ENCODE measurements around the gene CLPX. TPM values are rescaled to one million over a fixed set of nuclear protein-coding genes. Genes with fewer than 3 reads are reported as not detected.

Gene CLPX
- total RNA-seq, 1 donor, result 44.5 TPM

DNA sequence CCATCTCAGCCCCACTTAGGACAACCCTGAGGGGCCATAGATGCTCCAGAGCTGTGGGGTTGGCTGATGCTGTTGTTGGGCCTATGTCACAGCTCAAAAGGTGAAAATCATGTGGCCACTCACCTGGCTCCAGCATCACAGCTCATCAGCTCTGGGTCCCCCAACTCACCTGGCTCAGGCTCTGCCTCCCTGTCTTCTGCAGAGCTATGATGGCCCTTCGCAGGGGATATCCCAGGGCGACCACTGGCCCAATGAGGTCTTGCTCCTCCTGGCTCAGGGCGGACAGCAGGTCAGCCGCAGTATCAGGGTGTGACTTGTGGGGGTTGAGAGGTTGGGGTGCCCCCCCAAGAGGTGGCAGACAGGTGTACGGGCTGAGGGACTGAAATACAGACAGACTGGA lies 85.8 kb downstream of the CLPX start:
- DNase-seq (ENCODE audit: low read depth), result no peak
- no peak overlapping the region for H3K4me3 ChIP-seq (ENCODE audit: low read depth, low read length)
- TF ChIP-seq, protein P1, sequence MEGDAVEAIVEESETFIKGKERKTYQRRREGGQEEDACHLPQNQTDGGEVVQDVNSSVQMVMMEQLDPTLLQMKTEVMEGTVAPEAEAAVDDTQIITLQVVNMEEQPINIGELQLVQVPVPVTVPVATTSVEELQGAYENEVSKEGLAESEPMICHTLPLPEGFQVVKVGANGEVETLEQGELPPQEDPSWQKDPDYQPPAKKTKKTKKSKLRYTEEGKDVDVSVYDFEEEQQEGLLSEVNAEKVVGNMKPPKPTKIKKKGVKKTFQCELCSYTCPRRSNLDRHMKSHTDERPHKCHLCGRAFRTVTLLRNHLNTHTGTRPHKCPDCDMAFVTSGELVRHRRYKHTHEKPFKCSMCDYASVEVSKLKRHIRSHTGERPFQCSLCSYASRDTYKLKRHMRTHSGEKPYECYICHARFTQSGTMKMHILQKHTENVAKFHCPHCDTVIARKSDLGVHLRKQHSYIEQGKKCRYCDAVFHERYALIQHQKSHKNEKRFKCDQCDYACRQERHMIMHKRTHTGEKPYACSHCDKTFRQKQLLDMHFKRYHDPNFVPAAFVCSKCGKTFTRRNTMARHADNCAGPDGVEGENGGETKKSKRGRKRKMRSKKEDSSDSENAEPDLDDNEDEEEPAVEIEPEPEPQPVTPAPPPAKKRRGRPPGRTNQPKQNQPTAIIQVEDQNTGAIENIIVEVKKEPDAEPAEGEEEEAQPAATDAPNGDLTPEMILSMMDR (IDR thresholded peaks at IDR 0.05; ENCODE audit: insufficient read depth, low read depth, low read length), result no peak

Small RNA genes within 50 kb of the gene (small RNA-seq; reads per million reads assigned to genes)
- not detected for gene AC013553.1
- gene AC068213.1, result not detected
- not detected for gene RNU6-686P

Other genes starting within 250 kb of the CLPX start
- 110 and 130 TPM in 2 replicates for gene SPG21, start 195.4 kb downstream of the CLPX start, total RNA-seq
- 18.0 and 30.7 TPM in 2 replicates for gene MTFMT, start 155.7 kb downstream of the CLPX start, total RNA-seq
- gene SLC51B, start 140.0 kb downstream of the CLPX start, total RNA-seq, result not detected in 2 replicates
- under 0.01 and 2.9 TPM in 2 replicates for gene RASL12, start 117.4 kb downstream of the CLPX start, total RNA-seq
- gene KBTBD13, start 108.6 kb downstream of the CLPX start, total RNA-seq, result not detected in 2 replicates
- gene UBAP1L, start 70.1 kb downstream of the CLPX start, total RNA-seq, result 1.7 and 2.3 TPM in 2 replicates
- 14.8 and 20.7 TPM in 2 replicates for gene PDCD7, start 51.5 kb downstream of the CLPX start, total RNA-seq
- under 0.01 TPM in 2 replicates for gene CILP, start 26.1 kb upstream of the CLPX start, total RNA-seq
- gene PARP16, start 101.5 kb upstream of the CLPX start, total RNA-seq, result 3.0 and 4.5 TPM in 2 replicates
- gene RNU5A-1, start 110.7 kb upstream of the CLPX start, total RNA-seq, result not detected in 2 replicates
- gene RNU5B-1, start 119.3 kb upstream of the CLPX start, total RNA-seq, result not detected in 2 replicates
- under 0.01 TPM in 2 replicates for gene IGDCC3, start 192.7 kb upstream of the CLPX start, total RNA-seq
- 2.9 and 3.0 TPM in 2 replicates for gene IGDCC4, start 237.6 kb upstream of the CLPX start, total RNA-seq

Measured in fibroblast of villous mesenchyme (primary cell).